ENCODE measurements around the gene ZNF33B. TPM values are rescaled to one million over a fixed set of nuclear protein-coding genes. Genes with fewer than 3 reads are reported as not detected.
"Not testable (repeated sequence)": the region's sequence is repeated elsewhere in the genome, so short reads cannot be mapped to it uniquely, and the experiment has no call there.

ZNF33B gene
- total RNA-seq, 2 donors from 2014 or later, result 17.1 to 34.9 TPM

DNA sequence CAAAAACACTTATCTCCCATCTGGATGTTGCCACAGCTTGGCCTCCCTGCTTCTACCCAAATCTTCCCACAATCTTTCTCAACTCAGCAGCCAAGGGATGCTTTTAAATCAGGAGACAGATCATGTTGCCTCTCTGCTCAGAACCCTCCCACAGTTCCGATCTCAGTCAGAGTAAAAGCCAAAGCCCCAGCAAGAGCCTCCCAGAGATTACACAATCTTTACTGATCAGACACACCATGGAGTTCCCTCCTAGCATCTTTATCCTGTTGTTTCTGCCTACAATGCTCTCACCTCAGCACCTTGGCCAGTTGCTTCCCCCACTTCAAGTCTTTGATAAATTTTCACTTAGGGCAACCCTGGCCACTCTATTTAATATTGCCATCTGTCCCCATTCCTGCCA is 41.9 kb upstream of the ZNF33B start:
- H3K9me3 ChIP-seq (ENCODE audit: control insufficient read depth, low read length), result peaks cover 52% of the 10 kb centered on the region
- H3K27me3 ChIP-seq (ENCODE audit: control insufficient read depth, insufficient read depth, low read length, poor library complexity, severe bottlenecking), result no peaks in the 10 kb centered on the region
- TF ChIP-seq, protein P1, sequence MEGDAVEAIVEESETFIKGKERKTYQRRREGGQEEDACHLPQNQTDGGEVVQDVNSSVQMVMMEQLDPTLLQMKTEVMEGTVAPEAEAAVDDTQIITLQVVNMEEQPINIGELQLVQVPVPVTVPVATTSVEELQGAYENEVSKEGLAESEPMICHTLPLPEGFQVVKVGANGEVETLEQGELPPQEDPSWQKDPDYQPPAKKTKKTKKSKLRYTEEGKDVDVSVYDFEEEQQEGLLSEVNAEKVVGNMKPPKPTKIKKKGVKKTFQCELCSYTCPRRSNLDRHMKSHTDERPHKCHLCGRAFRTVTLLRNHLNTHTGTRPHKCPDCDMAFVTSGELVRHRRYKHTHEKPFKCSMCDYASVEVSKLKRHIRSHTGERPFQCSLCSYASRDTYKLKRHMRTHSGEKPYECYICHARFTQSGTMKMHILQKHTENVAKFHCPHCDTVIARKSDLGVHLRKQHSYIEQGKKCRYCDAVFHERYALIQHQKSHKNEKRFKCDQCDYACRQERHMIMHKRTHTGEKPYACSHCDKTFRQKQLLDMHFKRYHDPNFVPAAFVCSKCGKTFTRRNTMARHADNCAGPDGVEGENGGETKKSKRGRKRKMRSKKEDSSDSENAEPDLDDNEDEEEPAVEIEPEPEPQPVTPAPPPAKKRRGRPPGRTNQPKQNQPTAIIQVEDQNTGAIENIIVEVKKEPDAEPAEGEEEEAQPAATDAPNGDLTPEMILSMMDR (conservative IDR thresholded peaks at IDR 0.05), result no peak
- no peak for DNase-seq
- Mint-ChIP-seq H3K4me3 (no peak overlapping the region), H3K9me3 (peaks cover 81% of the 10 kb centered on the region), H3K27ac (no peak overlapping the region), H3K4me1 (no peaks in the 10 kb centered on the region), H3K36me3 (ENCODE audit: low read depth) (no peaks in the 10 kb centered on the region), H3K27me3 (ENCODE audit: insufficient read depth) (no peaks in the 10 kb centered on the region)
- H3K36me3 ChIP-seq (ENCODE audit: control insufficient read depth, insufficient read depth, low read length), result no peaks in the 10 kb centered on the region
- no peak overlapping the region for H3K4me3 ChIP-seq (ENCODE audit: low read length)
- H3K27ac ChIP-seq (ENCODE audit: low read depth, low read length), result no peak overlapping the region
- 89 to 100% methylated on average over 1 of the region's 1 CpG for WGBS, 2 experiments (ENCODE audit: insufficient coverage in 1 of 2, insufficient read length in 1 of 2)
- no peak overlapping the region for H3K9ac ChIP-seq (ENCODE audit: extremely low read depth, low read length, poor library complexity, severe bottlenecking)
- no peaks in the 10 kb centered on the region for H3K4me1 ChIP-seq (ENCODE audit: control insufficient read depth, insufficient read depth, low read length)

DNA sequence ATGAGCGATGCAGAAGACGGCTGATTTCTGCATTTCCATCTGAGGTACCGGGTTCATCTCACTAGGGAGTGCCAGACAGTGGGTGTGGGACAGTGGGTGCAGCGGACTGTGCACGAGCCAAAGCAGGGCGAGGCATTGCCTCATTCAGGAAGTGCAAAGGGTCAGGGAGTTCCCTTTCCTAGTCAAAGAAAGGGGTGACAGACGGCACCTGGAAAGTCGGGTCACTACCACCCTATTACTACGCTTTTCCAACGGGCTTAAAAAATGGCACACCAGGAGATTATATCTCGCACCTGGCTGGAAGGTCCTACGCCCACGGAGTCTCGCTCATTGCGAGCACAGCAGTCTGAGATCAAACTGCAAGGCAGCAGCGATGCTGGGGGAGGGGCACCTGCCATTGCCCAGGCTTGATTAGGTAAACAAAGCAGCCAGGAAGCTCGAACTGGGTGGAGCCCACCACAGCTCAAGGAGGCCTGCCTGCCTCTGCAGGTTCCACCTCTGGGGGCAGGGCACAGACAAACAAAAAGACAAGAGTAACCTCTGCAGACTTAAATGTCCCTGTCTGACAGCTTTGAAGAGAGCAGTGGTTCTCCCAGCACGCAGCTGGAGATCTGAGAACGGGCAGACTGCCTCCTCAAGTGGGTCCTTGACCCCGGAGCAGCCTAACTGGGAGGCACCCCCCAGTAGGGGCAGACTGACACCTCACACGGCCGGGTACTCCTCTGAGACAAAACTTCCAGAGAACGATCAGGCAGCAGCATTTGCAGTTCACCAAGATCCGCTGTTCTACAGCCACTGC is 27.0 kb upstream of the ZNF33B start:
- H3K27me3 ChIP-seq (ENCODE audit: control insufficient read depth, insufficient read depth, low read length, poor library complexity, severe bottlenecking); H3K36me3 Mint-ChIP-seq (ENCODE audit: low read depth); H3K4me1 Mint-ChIP-seq; H3K36me3 ChIP-seq (ENCODE audit: control insufficient read depth, insufficient read depth, low read length); H3K27ac Mint-ChIP-seq; H3K27me3 Mint-ChIP-seq (ENCODE audit: insufficient read depth); DNase-seq; H3K4me3 ChIP-seq (ENCODE audit: low read length); H3K4me1 ChIP-seq (ENCODE audit: control insufficient read depth, insufficient read depth, low read length); H3K27ac ChIP-seq (ENCODE audit: low read depth, low read length); H3K9ac ChIP-seq (ENCODE audit: extremely low read depth, low read length, poor library complexity, severe bottlenecking); H3K4me3 Mint-ChIP-seq: not testable (repeated sequence)
- WGBS, 2 experiments (ENCODE audit: insufficient coverage in 1 of 2, insufficient read length in 1 of 2), result 83 to 89% methylated on average over 9 to 24 of the region's 24 CpGs
- H3K9me3 Mint-ChIP-seq, result peaks cover 63% of the 10 kb centered on the region
- peaks cover 19% of the 10 kb centered on the region for H3K9me3 ChIP-seq (ENCODE audit: control insufficient read depth, low read length)

DNA sequence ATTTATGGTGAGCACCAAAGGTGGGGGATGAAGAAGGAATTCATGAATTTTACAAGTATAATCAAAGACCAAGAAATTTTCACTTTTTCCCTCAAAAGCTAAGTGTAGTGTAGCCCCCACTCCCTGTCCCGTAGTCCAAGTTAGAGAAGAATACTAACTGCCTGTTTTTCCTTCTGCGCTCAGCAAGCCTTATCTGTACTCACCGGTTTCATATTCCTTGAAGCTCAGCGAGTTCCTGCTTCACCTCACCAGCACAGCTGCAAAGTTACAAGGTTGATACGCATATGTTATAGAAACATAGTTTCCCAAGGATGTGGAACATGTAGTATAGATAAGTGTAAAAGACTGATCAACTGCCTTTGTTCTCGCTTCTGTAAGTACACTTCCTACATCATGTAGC is 16.0 kb upstream of the ZNF33B start:
- H3K27me3 Mint-ChIP-seq (ENCODE audit: insufficient read depth), result peaks cover 2% of the 10 kb centered on the region
- H3K27ac ChIP-seq (ENCODE audit: low read depth, low read length), result no peak overlapping the region
- DNase-seq, result no peak
- H3K27me3 ChIP-seq (ENCODE audit: control insufficient read depth, insufficient read depth, low read length, poor library complexity, severe bottlenecking), result no peaks in the 10 kb centered on the region
- H3K4me1 ChIP-seq (ENCODE audit: control insufficient read depth, insufficient read depth, low read length), result no peaks in the 10 kb centered on the region
- H3K9me3 Mint-ChIP-seq, result peaks cover 85% of the 10 kb centered on the region
- no peak overlapping the region for H3K4me3 ChIP-seq (ENCODE audit: low read length)
- no peaks in the 10 kb centered on the region for H3K36me3 Mint-ChIP-seq (ENCODE audit: low read depth)
- WGBS, 2 experiments (ENCODE audit: insufficient coverage in 1 of 2, insufficient read length in 1 of 2), result 91 to 92% methylated on average over 2 to 6 of the region's 6 CpGs
- H3K36me3 ChIP-seq (ENCODE audit: control insufficient read depth, insufficient read depth, low read length), result no peaks in the 10 kb centered on the region
- no peaks in the 10 kb centered on the region for H3K4me1 Mint-ChIP-seq
- H3K9me3 ChIP-seq (ENCODE audit: control insufficient read depth, low read length), result peaks cover 7% of the 10 kb centered on the region
- no peak overlapping the region for H3K9ac ChIP-seq (ENCODE audit: extremely low read depth, low read length, poor library complexity, severe bottlenecking)
- TF ChIP-seq, protein P1 (conservative IDR thresholded peaks at IDR 0.05), result no peak
- H3K27ac Mint-ChIP-seq, result no peak overlapping the region
- H3K4me3 Mint-ChIP-seq, result no peak overlapping the region

Measured in endodermal cell (in vitro differentiated cells).